GM19438 (cell line): ENCODE measurements around the gene ADARB1.
"Not testable (repeated sequence)": the region's sequence is repeated elsewhere in the genome, so short reads cannot be mapped to it uniquely, and the experiment has no call there.

Source experiments
- ATAC-seq: cut with Tn5 transposase; IDR thresholded peaks from one replicate; pipeline ENCODE4 v1.9.1; 2021; ENCODE audit warnings: low read depth; ENCODE audit not compliant: unreplicated experiment

The ADARB1 gene

GRCh38 chr21:45074048-45074817 is at the start of gene ADARB1:
Gene ADARB1, plus strand, starts transcription at chr21:45074580. Its CDS starts 97,077 bp downstream, at chr21:45171657.
- ATAC-seq: peak; percentile 51

GRCh38 chr21:45026066-45026745 is 48.2 kb upstream of the ADARB1 start:
- ATAC-seq: no peak

- ATAC-seq: no peak
Measured at GRCh38 chr21:45026826-45027225, 47.6 kb upstream of the ADARB1 start.

- no peak for ATAC-seq
Measured at GRCh38 chr21:45027241-45028196, 46.9 kb upstream of the ADARB1 start.

- ATAC-seq: not testable (repeated sequence)
Measured at GRCh38 chr21:45028645-45029044, 45.7 kb upstream of the ADARB1 start.

- ATAC-seq: no peak
Measured at GRCh38 chr21:45029298-45029947, 45.0 kb upstream of the ADARB1 start.

GRCh38 chr21:45029948-45030681 is 44.3 kb upstream of the ADARB1 start:
- no peak for ATAC-seq

- ATAC-seq: no peak
Measured at GRCh38 chr21:45030682-45031570, 43.5 kb upstream of the ADARB1 start.

- ATAC-seq: no peak
Measured at GRCh38 chr21:45031571-45032191, 42.7 kb upstream of the ADARB1 start.

- no peak for ATAC-seq
Measured at GRCh38 chr21:45032332-45032731, 42.0 kb upstream of the ADARB1 start.

- no peak for ATAC-seq
Measured at GRCh38 chr21:45032977-45033710, 41.2 kb upstream of the ADARB1 start.

- no peak for ATAC-seq
Measured at GRCh38 chr21:45033791-45034555, 40.4 kb upstream of the ADARB1 start.

GRCh38 chr21:45034556-45035476 is 39.6 kb upstream of the ADARB1 start:
- no peak for ATAC-seq

- no peak for ATAC-seq
Measured at GRCh38 chr21:45035477-45035848, 38.9 kb upstream of the ADARB1 start.

- no peak for ATAC-seq
Measured at GRCh38 chr21:45036630-45037029, 37.8 kb upstream of the ADARB1 start.

- no peak for ATAC-seq
Measured at GRCh38 chr21:45037986-45038385, 36.4 kb upstream of the ADARB1 start.
